ENCODE data around the gene GFRA1. TPM values are rescaled to one million over a fixed set of nuclear protein-coding genes. Genes with fewer than 3 reads are reported as not detected.

GFRA1 gene
- total and polyA plus RNA-seq, 2 of the 8 experiments (the other 6 are each of a cell fraction or from before 2014, with no cell fraction given): 1.1 to 2.0 TPM

GRCh38 chr10:116151076-116151475 lies 121.9 kb downstream of the GFRA1 start (continued):
- TF ChIP-seq RAD21 (IDR thresholded peaks at IDR 0.05 in 1 of 2, conservative IDR thresholded peaks at IDR 0.05 in 1 of 2; ENCODE audit: low read depth in 2 of 2, low read length in 2 of 2) (no peak), TBP (IDR thresholded peaks at IDR 0.05; ENCODE audit: low read depth, low read length) (no peak), EGR1 (IDR thresholded peaks at IDR 0.05; ENCODE audit: borderline replicate concordance, low read depth, low read length) (no peak)
